CD4-positive, alpha-beta T cell (primary cell): ENCODE results near the gene FOXC1. TPM values are rescaled to one million over a fixed set of nuclear protein-coding genes. Genes with fewer than 3 reads are reported as not detected.
A peak's percentile ranks its signal among the peaks of the same experiment; 100 is the strongest.

Experiments used
- ATAC-seq: fragments of 200-7000 bp; cut with Tn5 transposase; one replicate; pipeline ENCODE4 v1.10.0; 2022; ENCODE audit warnings: mild to moderate bottlenecking; ENCODE audit not compliant: poor library complexity
- CTCF ChIA-PET: fragments of 350-600 bp; sonication (Branson Sonifier 250); formaldehyde crosslinking; loops from one replicate; lab custom pipeline; 2021; ENCODE audit warnings: antibody characterized with exemption, inconsistent platforms; lab: Charles Lee
- POLR2A ChIA-PET: fragments of 350-600 bp; sonication (Branson Sonifier 250); formaldehyde crosslinking; loops from one replicate; lab custom pipeline; 2021; ENCODE audit warnings: antibody characterized with exemption, inconsistent platforms; lab: Charles Lee
- DNase-seq, 14 experiments: peaks; one replicate each; pipeline ENCODE4 v3.0.0-alpha.2; 2013 to 2020; ENCODE audit warnings: mixed read lengths in 2 of 14
- H3K27ac ChIP-seq, 2 donors: one replicate each; pipeline versions ENCODE4 v1.5.1 to v1.7.0; 2013; ENCODE audit warnings: low read length in 2 of 2, low read depth in 1 of 2, mild to moderate bottlenecking in 1 of 2
- H3K27me3 ChIP-seq, 2 experiments: 1 replicate in 1 of 2; 2 replicates in 1 of 2; pipeline versions ENCODE4 v1.6.1 to v1.7.0; 2013; ENCODE audit warnings: low read length in 2 of 2, control low read depth in 1 of 2, mild to moderate bottlenecking in 1 of 2, moderate library complexity in 1 of 2; ENCODE audit not compliant: insufficient read depth in 2 of 2, control insufficient read depth in 1 of 2
- H3K36me3 ChIP-seq: one replicate; pipeline ENCODE4 v1.6.1; 2013; ENCODE audit warnings: low read length, control low read depth; ENCODE audit not compliant: insufficient read depth
- H3K4me1 ChIP-seq: one replicate; pipeline ENCODE4 v1.6.1; 2013; ENCODE audit warnings: low read length, control low read depth; ENCODE audit not compliant: insufficient read depth
- H3K4me3 ChIP-seq: one replicate; pipeline ENCODE4 v1.5.1; 2013; ENCODE audit warnings: mild to moderate bottlenecking, low read length, moderate library complexity
- H3K9me3 ChIP-seq, 2 experiments: 1 replicate in 1 of 2; 2 replicates in 1 of 2; pipeline versions ENCODE4 v1.6.1 to v1.7.0; 2013; ENCODE audit warnings: low read length in 2 of 2, mild to moderate bottlenecking in 2 of 2, control low read depth in 1 of 2, moderate library complexity in 1 of 2; ENCODE audit not compliant: control insufficient read depth in 1 of 2, insufficient read depth in 1 of 2
- H3K27ac Mint-ChIP-seq: one replicate; pipeline ENCODE4 v1.8.0; 2020; ENCODE audit warnings: mixed read lengths
- H3K27me3 Mint-ChIP-seq: one replicate; pipeline ENCODE4 v1.8.0; 2021; ENCODE audit warnings: mixed read lengths
- H3K36me3 Mint-ChIP-seq: one replicate; pipeline ENCODE4 v1.8.0; 2021; ENCODE audit warnings: low read depth, mixed read lengths
- H3K4me1 Mint-ChIP-seq: one replicate; pipeline ENCODE4 v1.8.0; 2021; ENCODE audit warnings: low read depth, mixed read lengths
- H3K4me3 Mint-ChIP-seq: one replicate; pipeline ENCODE4 v1.8.0; 2020; ENCODE audit warnings: mild to moderate bottlenecking, mixed read lengths
- H3K9me3 Mint-ChIP-seq: one replicate; pipeline ENCODE4 v1.8.0; 2020; ENCODE audit warnings: mixed read lengths
- intact Hi-C, 2 experiments: fragments of 100-400 bp; cut with DNase I in 1 of 2; cut with micrococcal nuclease in 1 of 2; formaldehyde crosslinking; loops; one replicate each; pipeline versions ENCODE4 v1.15.1 to v1.9.0; 2023 to 2025; cut with DNase I, micrococcal nuclease
- total RNA-seq, 174 experiments: library from RNA in 2 of 174; stranded (reverse) in 2 of 174; gene quantifications; one replicate each; pipeline ENCODE4 v1.2.3 and lab custom pipeline; 2021 to 2026
- TF ChIP-seq, protein P1 (sequence below): fragments of 200-600 bp; IDR thresholded peaks from one replicate; pipeline ENCODE4 v1.8.0; 2022; ENCODE audit warnings: antibody characterized with exemption, mild to moderate bottlenecking

Gene FOXC1
- total RNA-seq, 2 experiments from 2014 or later, result not detected

DNA sequence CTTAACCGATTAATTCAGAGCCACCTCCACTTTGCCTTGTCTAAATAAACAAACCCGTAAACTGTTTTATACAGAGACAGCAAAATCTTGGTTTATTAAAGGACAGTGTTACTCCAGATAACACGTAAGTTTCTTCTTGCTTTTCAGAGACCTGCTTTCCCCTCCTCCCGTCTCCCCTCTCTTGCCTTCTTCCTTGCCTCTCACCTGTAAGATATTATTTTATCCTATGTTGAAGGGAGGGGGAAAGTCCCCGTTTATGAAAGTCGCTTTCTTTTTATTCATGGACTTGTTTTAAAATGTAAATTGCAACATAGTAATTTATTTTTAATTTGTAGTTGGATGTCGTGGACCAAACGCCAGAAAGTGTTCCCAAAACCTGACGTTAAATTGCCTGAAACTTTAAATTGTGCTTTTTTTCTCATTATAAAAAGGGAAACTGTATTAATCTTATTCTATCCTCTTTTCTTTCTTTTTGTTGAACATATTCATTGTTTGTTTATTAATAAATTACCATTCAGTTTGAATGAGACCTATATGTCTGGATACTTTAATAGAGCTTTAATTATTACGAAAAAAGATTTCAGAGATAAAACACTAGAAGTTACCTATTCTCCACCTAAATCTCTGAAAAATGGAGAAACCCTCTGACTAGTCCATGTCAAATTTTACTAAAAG, 2.7 kb downstream of the FOXC1 start:
- H3K27ac Mint-ChIP-seq, result peak overlapping the region; percentile 5
- TF ChIP-seq, protein P1, sequence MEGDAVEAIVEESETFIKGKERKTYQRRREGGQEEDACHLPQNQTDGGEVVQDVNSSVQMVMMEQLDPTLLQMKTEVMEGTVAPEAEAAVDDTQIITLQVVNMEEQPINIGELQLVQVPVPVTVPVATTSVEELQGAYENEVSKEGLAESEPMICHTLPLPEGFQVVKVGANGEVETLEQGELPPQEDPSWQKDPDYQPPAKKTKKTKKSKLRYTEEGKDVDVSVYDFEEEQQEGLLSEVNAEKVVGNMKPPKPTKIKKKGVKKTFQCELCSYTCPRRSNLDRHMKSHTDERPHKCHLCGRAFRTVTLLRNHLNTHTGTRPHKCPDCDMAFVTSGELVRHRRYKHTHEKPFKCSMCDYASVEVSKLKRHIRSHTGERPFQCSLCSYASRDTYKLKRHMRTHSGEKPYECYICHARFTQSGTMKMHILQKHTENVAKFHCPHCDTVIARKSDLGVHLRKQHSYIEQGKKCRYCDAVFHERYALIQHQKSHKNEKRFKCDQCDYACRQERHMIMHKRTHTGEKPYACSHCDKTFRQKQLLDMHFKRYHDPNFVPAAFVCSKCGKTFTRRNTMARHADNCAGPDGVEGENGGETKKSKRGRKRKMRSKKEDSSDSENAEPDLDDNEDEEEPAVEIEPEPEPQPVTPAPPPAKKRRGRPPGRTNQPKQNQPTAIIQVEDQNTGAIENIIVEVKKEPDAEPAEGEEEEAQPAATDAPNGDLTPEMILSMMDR, result no peak
- Histone ChIP-seq H3K4me3 (peak overlapping the region; percentile 45), H3K4me1 (peaks cover 46% of the 10 kb centered on the region), H3K9me3 (peaks cover 0 to 32% of the 10 kb centered on the region in 2 experiments), H3K27me3 (peaks cover 65 to 79% of the 10 kb centered on the region in 2 experiments), H3K36me3 (no peaks in the 10 kb centered on the region), H3K27ac (no peak overlapping the region)
- peak overlapping the region; percentile 88 for H3K4me3 Mint-ChIP-seq
- no peaks in the 10 kb centered on the region for H3K9me3 Mint-ChIP-seq
- ATAC-seq (no peak), DNase-seq (no peak)
- peaks cover 39% of the 10 kb centered on the region for H3K4me1 Mint-ChIP-seq
- peaks cover 6% of the 10 kb centered on the region for H3K36me3 Mint-ChIP-seq
- CTCF ChIA-PET, result interaction anchor here (1.0 to 1.1 kb wide), 2 partner anchors 89 to 1022 kb away, joined by 3 to 4 read pairs; no protein-coding TSS in a partner anchor
- POLR2A ChIA-PET, result interaction anchor here (1.8 kb wide), 1 partner anchor 89 kb away, joined by 5 read pairs; no protein-coding TSS in a partner anchor
- intact Hi-C loops, result no loop called here
- H3K27me3 Mint-ChIP-seq, result peaks cover 69% of the 10 kb centered on the region

DNA sequence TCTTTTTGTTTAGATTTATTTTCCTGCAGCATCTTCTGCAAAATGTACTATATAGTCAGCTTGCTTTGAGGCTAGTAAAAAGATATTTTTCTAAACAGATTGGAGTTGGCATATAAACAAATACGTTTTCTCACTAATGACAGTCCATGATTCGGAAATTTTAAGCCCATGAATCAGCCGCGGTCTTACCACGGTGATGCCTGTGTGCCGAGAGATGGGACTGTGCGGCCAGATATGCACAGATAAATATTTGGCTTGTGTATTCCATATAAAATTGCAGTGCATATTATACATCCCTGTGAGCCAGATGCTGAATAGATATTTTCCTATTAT, 3.2 kb downstream of the FOXC1 start:
- ChIA-PET CTCF (no interaction called here), POLR2A (interaction anchor here (1.8 kb wide), 1 partner anchor 89 kb away, joined by 5 read pairs; no protein-coding TSS in a partner anchor)
- peaks cover 0 to 27% of the 10 kb centered on the region in 2 experiments for H3K9me3 ChIP-seq
- TF ChIP-seq, protein P1, result no peak
- ATAC-seq, result no peak
- Mint-ChIP-seq H3K9me3 (no peaks in the 10 kb centered on the region), H3K27me3 (peaks cover 69% of the 10 kb centered on the region), H3K4me1 (peaks cover 36% of the 10 kb centered on the region), H3K4me3 (peak overlapping the region; percentile 88), H3K36me3 (peaks cover 6% of the 10 kb centered on the region), H3K27ac (no peak overlapping the region)
- no peak overlapping the region for H3K4me3 ChIP-seq
- no peaks in the 10 kb centered on the region for H3K36me3 ChIP-seq
- no peak overlapping the region for H3K27ac ChIP-seq
- peaks cover 63 to 79% of the 10 kb centered on the region in 2 experiments for H3K27me3 ChIP-seq
- intact Hi-C loops, result no loop called here
- peaks cover 41% of the 10 kb centered on the region for H3K4me1 ChIP-seq
- no peak for DNase-seq

DNA sequence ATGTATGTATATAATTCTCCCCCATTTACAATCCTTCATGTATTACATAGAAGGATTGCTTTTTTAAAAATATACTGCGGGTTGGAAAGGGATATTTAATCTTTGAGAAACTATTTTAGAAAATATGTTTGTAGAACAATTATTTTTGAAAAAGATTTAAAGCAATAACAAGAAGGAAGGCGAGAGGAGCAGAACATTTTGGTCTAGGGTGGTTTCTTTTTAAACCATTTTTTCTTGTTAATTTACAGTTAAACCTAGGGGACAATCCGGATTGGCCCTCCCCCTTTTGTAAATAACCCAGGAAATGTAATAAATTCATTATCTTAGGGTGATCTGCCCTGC, 3.6 kb downstream of the FOXC1 start:
- Mint-ChIP-seq H3K36me3 (peaks cover 6% of the 10 kb centered on the region), H3K27me3 (peaks cover 69% of the 10 kb centered on the region), H3K4me1 (peaks cover 32% of the 10 kb centered on the region), H3K27ac (no peak overlapping the region), H3K9me3 (no peaks in the 10 kb centered on the region), H3K4me3 (peak overlapping the region; percentile 56)
- TF ChIP-seq, protein P1, result no peak
- ATAC-seq (no peak), DNase-seq (no peak)
- ChIA-PET POLR2A (no interaction called here), CTCF (no interaction called here)
- Histone ChIP-seq H3K9me3 (peaks cover 0 to 28% of the 10 kb centered on the region in 2 experiments), H3K4me1 (peaks cover 37% of the 10 kb centered on the region), H3K27me3 (peaks cover 63 to 79% of the 10 kb centered on the region in 2 experiments), H3K27ac (no peak overlapping the region), H3K4me3 (no peak overlapping the region), H3K36me3 (no peaks in the 10 kb centered on the region)
- intact Hi-C loops, result no loop called here
